Gastroesophageal sphincter (tissue), 4 donors: ENCODE data around the gene CAMK2B. TPM values are rescaled to one million over a fixed set of nuclear protein-coding genes. Genes with fewer than 3 reads are reported as not detected.

ENCODE experiments used
- ATAC-seq: fragments of 150-250 bp; one replicate; pipeline ENCODE4 v1.9.1; 2016; ENCODE audit warnings: mild to moderate bottlenecking, moderate library complexity
- H3K27ac ChIP-seq, 4 donors: fragments of 200-600 bp; sonication (generic) in 3 of 4; 1 replicate in 3 of 4; 2 replicates in 1 of 4; pipeline ENCODE4 v1.5.1; 2016 to 2019
- H3K27me3 ChIP-seq: fragments of 200-600 bp; sonication (generic); one replicate; pipeline ENCODE4 v1.5.1; 2019
- H3K36me3 ChIP-seq, 2 donors: fragments of 200-600 bp; sonication (generic); one replicate each; pipeline ENCODE4 v1.5.1; 2019; ENCODE audit warnings: control low read depth in 1 of 2
- H3K4me1 ChIP-seq, 3 donors: fragments of 200-600 bp; sonication (generic); 1 replicate in 2 of 3; 2 replicates in 1 of 3; pipeline ENCODE4 v1.5.1; 2016 to 2019; ENCODE audit warnings: control low read depth in 2 of 3
- H3K4me3 ChIP-seq, 2 donors: fragments of 200-600 bp; sonication (generic); one replicate each; pipeline ENCODE4 v1.5.1; 2019; ENCODE audit warnings: mild to moderate bottlenecking in 1 of 2, moderate library complexity in 1 of 2
- H3K9me3 ChIP-seq, 3 donors: fragments of 200-600 bp; sonication (generic); one replicate each; pipeline ENCODE4 v1.5.1; 2017 to 2019; ENCODE audit warnings: control low read depth in 2 of 3
- CTCF ChIP-seq, 4 experiments: fragments of 200-600 bp in 2 of 4; fragments of 450-650 bp in 2 of 4; sonication (generic) in 1 of 4; IDR thresholded peaks; one replicate each; pipeline ENCODE4 v1.5.1; 2017 to 2019; ENCODE audit warnings: antibody characterized with exemption in 4 of 4, mild to moderate bottlenecking in 2 of 4, moderate library complexity in 2 of 4
- EP300 ChIP-seq: sonication (generic); formaldehyde crosslinking; IDR thresholded peaks from one replicate; pipeline ENCODE4 v1.6.1; 2017; ENCODE audit warnings: antibody characterized with exemption, mild to moderate bottlenecking
- POLR2A ChIP-seq, 2 donors: fragments of 450-650 bp; IDR thresholded peaks; one replicate each; pipeline ENCODE4 v1.6.1; 2017; ENCODE audit warnings: antibody characterized with exemption in 2 of 2, mild to moderate bottlenecking in 2 of 2, moderate library complexity in 1 of 2
- POLR2AphosphoS5 ChIP-seq: sonication (generic); formaldehyde crosslinking; IDR thresholded peaks from one replicate; pipeline ENCODE4 v1.6.1; 2017; ENCODE audit warnings: antibody characterized with exemption
- WGBS, 2 donors: methylation state at CpG; one replicate each; pipeline ENCODE4 v1.1.5; 2018; ENCODE audit warnings: low coverage in 1 of 2; 5-methylcytosine and 5-hydroxymethylcytosine counted together
- total RNA-seq, 4 donors: library from RNA; depleted of rRNA; stranded (reverse); fragments of >200 nt; gene quantifications; one replicate each; pipeline ENCODE4 v1.1.0, GENCODE V29; 2016

The CAMK2B gene
- total RNA-seq, 4 donors from 2014 or later = 0.27 to 1.5 (median 0.81) TPM

GRCh38 chr7:44283381-44284211 is 41.8 kb downstream of the CAMK2B start:
- H3K27ac ChIP-seq = no peak overlapping the region
- WGBS, 2 donors = 87 to 100% methylated on average over 1 to 3 of the region's 15 CpGs
- H3K36me3 ChIP-seq = no peaks in the 10 kb centered on the region

GRCh38 chr7:44282601-44283171 is 42.7 kb downstream of the CAMK2B start:
- H3K36me3 ChIP-seq = no peaks in the 10 kb centered on the region
- no peaks in the 10 kb centered on the region for H3K9me3 ChIP-seq
- no CpG with 5 or more reads among the region's 10 CpGs for WGBS, 2 donors
- no peaks in the 10 kb centered on the region for H3K4me1 ChIP-seq
- TF ChIP-seq EP300 (no peak), CTCF (IDR thresholded peaks at IDR 0.05) (no peak), POLR2A (IDR thresholded peaks at IDR 0.05) (no peak), POLR2AphosphoS5 (no peak)
- no peak overlapping the region for H3K27ac ChIP-seq
- H3K4me3 ChIP-seq = no peak overlapping the region
- no peaks in the 10 kb centered on the region for H3K27me3 ChIP-seq
- ATAC-seq = no peak

More at GRCh38 chr7:44283381-44284211, 41.8 kb downstream of the CAMK2B start:
- TF ChIP-seq POLR2AphosphoS5 = no peak
- no peak for TF ChIP-seq EP300
- no peak for TF ChIP-seq POLR2A (IDR thresholded peaks at IDR 0.05)
- no peak for TF ChIP-seq CTCF (IDR thresholded peaks at IDR 0.05)
- ATAC-seq = no peak
- Histone ChIP-seq H3K9me3 (no peaks in the 10 kb centered on the region), H3K4me1 (no peaks in the 10 kb centered on the region), H3K27me3 (no peaks in the 10 kb centered on the region), H3K4me3 (no peak overlapping the region)

- Histone ChIP-seq H3K4me1 (no peaks in the 10 kb centered on the region), H3K27me3 (no peaks in the 10 kb centered on the region), H3K36me3 (no peaks in the 10 kb centered on the region), H3K9me3 (no peaks in the 10 kb centered on the region), H3K27ac (no peak overlapping the region), H3K4me3 (no peak overlapping the region)
- 33% methylated on average over 2 of the region's 15 CpGs; no CpG with 5 or more reads in 1 of the 2 donors for WGBS, 2 donors
- TF ChIP-seq POLR2A (IDR thresholded peaks at IDR 0.05) (no peak), CTCF (IDR thresholded peaks at IDR 0.05) (no peak), EP300 (no peak), POLR2AphosphoS5 (no peak)
- no peak for ATAC-seq
Observed at GRCh38 chr7:44281811-44282600, 43.4 kb downstream of the CAMK2B start.

- no peaks in the 10 kb centered on the region for H3K36me3 ChIP-seq
- H3K4me1 ChIP-seq = no peaks in the 10 kb centered on the region
- TF ChIP-seq CTCF (IDR thresholded peaks at IDR 0.05) (no peak), POLR2A (IDR thresholded peaks at IDR 0.05) (no peak), EP300 (no peak), POLR2AphosphoS5 (no peak)
- ATAC-seq = no peak
- H3K9me3 ChIP-seq = no peaks in the 10 kb centered on the region
- H3K27ac ChIP-seq = no peak overlapping the region
- H3K4me3 ChIP-seq = no peak overlapping the region
- WGBS, 2 donors = no CpG with 5 or more reads among the region's 20 CpGs
- H3K27me3 ChIP-seq = peaks cover 4% of the 10 kb centered on the region
Observed at GRCh38 chr7:44280993-44281721, 44.2 kb downstream of the CAMK2B start.
